Measurements from ENCODE around the gene NCOA3. TPM values are rescaled to one million over a fixed set of nuclear protein-coding genes. Genes with fewer than 3 reads are reported as not detected.

Gene NCOA3
- total RNA-seq, 2 donors from 2014 or later: 81.6 to 92.6 TPM

DNA sequence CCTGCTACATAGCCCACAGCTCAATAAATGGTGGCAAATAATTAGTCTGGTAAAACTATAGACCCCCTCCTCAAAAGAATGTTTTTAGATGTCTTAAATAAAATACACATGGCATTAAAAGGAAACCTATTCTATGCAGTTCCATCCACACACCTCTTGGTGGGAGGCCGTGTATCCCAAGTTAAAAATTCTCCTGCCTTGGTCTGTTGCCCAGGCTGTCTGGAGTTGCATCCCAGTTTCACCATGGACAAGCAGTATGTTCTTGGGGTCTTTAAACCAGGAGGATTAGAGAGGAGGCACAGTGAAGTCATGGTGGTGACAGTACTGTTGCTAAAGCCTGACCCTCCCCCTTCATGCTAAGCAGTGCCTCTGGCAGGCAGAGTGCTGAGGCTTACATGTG lies 188.0 kb downstream of the NCOA3 start:
- Mint-ChIP-seq H3K36me3 (peaks cover 0 to 9% of the 10 kb centered on the region in 2 donors), H3K27ac (no peak overlapping the region), H3K9me3 (peaks cover 0 to 8% of the 10 kb centered on the region in 2 donors)
- ATAC-seq (no peak), DNase-seq (ENCODE audit: low spot score in 2 of 2) (no peak)

DNA sequence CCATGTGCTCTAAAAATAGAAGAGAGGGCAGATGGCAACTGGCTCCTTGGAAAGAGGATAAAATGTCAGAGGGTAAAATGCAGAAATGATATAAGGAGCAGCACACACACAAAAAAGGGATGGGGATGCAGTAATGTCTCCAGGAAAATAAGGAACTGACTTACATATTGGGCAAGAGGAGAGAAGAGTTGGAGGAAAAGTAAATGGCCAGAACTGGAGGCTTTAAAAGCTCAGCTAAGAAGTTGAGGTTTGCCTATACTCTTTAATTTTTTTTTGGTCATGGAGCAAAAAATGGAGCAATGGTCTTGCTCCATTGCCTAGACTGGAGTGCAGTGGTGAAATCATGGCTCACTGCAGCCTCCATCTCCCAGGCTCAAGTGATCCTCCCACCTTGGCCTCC lies 189.9 kb downstream of the NCOA3 start:
- Mint-ChIP-seq H3K27ac (no peak overlapping the region), H3K36me3 (peaks cover 0 to 9% of the 10 kb centered on the region in 2 donors), H3K9me3 (peaks cover 0 to 8% of the 10 kb centered on the region in 2 donors)
- DNase-seq (ENCODE audit: low spot score in 2 of 2) (no peak), ATAC-seq (no peak)

- Mint-ChIP-seq H3K36me3 (peaks cover 0 to 9% of the 10 kb centered on the region in 2 donors), H3K27ac (no peak overlapping the region), H3K9me3 (peaks cover 0 to 8% of the 10 kb centered on the region in 2 donors)
- DNase-seq (ENCODE audit: low spot score in 2 of 2) (no peak), ATAC-seq (no peak)
Measured at GRCh38 chr20:47694021-47694818, 192.5 kb downstream of the NCOA3 start.

DNA sequence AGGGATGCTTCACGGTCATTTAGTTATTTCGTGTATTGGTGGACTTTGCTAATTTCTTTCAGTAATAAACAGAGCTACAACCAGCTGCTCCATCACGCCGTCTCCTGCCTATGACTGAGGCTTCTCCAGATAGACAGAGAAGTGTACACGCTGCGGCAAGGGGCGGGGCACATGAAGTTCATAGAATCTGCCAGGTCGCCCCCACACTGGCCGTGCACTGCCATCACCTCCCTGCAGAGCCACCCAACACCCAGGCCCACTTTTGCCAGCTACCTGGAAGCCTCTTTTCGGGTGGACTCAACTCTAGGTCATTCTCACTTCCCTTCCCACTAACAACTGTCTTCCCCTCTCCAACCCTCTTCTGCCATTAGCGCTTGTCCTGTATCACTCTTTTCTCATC lies 195.2 kb downstream of the NCOA3 start:
- no peaks in the 10 kb centered on the region for H3K9me3 Mint-ChIP-seq
- DNase-seq (ENCODE audit: low spot score in 2 of 2) (no peak), ATAC-seq (no peak)
- no peak overlapping the region for H3K27ac Mint-ChIP-seq
- peaks cover 0 to 4% of the 10 kb centered on the region in 2 donors for H3K36me3 Mint-ChIP-seq

GRCh38 chr20:47698142-47698541 lies 196.5 kb downstream of the NCOA3 start:
- Mint-ChIP-seq H3K9me3 (no peaks in the 10 kb centered on the region), H3K36me3 (no peaks in the 10 kb centered on the region), H3K27ac (no peak overlapping the region)
- DNase-seq (ENCODE audit: low spot score in 2 of 2) (no peak), ATAC-seq (no peak)

GRCh38 chr20:47699818-47700217 lies 198.1 kb downstream of the NCOA3 start:
- no peak overlapping the region for H3K27ac Mint-ChIP-seq
- DNase-seq (ENCODE audit: low spot score in 2 of 2) (no peak), ATAC-seq (no peak)
- no peaks in the 10 kb centered on the region for H3K9me3 Mint-ChIP-seq
- H3K36me3 Mint-ChIP-seq: no peaks in the 10 kb centered on the region

- no peaks in the 10 kb centered on the region for H3K9me3 Mint-ChIP-seq
Measured at GRCh38 chr20:47700327-47700726, 198.6 kb downstream of the NCOA3 start.

GRCh38 chr20:47701612-47702011 lies 199.9 kb downstream of the NCOA3 start:
- Mint-ChIP-seq H3K27ac (no peak overlapping the region), H3K36me3 (no peaks in the 10 kb centered on the region), H3K9me3 (no peaks in the 10 kb centered on the region)
- no peak for ATAC-seq
- DNase-seq (ENCODE audit: low spot score in 2 of 2): no peak

More at GRCh38 chr20:47700327-47700726, 198.6 kb downstream of the NCOA3 start:
- no peak overlapping the region for H3K27ac Mint-ChIP-seq
- H3K36me3 Mint-ChIP-seq: no peaks in the 10 kb centered on the region
- no peak for DNase-seq (ENCODE audit: low spot score in 2 of 2)
- ATAC-seq: no peak

DNA sequence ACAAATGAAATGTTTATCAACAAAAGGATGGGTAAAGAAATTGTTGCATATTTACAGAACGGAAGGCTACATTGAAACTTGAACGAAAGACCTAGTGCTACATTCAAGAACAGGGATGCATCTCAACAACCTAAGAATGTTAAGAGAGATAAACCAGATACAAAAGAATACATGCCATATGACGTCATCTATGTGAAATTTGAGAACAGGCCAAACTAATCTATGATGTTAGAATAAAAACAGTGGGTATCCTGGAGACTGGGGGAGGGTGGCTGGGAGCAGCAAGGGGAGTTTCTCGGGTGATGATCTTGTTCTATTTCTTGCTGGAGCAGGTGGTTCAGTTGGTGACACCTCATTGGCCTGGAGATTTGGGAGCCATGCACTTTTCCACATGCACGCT lies 202.1 kb downstream of the NCOA3 start:
- no peaks in the 10 kb centered on the region for H3K36me3 Mint-ChIP-seq
- ATAC-seq: no peak
- no peak overlapping the region for H3K27ac Mint-ChIP-seq
- DNase-seq (ENCODE audit: low spot score in 2 of 2): no peak
- no peaks in the 10 kb centered on the region for H3K9me3 Mint-ChIP-seq

DNA sequence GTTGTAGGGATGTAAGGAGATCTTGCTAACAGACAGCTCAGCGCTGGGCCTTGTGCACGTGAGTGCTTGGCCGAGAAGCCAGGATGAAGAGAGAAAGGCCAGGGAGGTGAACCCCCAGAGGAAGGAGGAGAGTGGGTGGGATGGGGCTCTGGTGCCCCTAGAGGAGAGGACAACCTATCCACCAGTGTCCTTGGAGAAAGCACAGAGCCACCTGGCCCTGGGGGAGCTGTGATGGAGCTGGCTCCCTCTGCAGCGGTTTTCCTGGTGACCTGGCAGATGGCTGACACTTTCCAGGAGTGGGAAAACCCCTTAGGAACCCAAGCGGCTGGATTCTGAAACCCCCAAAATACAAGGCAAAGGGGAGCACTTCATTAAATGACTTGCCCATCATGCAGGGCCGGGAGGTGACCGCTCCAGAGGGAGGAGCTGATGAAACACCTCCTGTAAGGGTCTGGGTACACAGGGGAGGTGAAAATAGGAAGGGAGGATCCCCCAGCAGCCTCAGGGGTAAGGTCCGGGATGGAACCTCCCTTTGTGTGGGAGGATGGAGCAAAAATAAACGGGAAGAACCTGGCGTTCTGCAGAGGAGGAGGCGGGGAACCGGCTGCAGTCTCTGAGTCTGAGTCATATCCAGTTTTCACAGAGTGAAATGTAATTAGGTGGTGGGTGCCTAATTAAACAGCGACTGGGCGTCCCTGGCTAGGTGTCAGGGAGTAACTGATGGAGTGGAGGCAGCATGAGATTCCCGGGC lies 203.2 kb downstream of the NCOA3 start:
- DNase-seq (ENCODE audit: low spot score in 2 of 2) (no peak), ATAC-seq (no peak)
- Mint-ChIP-seq H3K9me3 (no peaks in the 10 kb centered on the region), H3K27ac (peak overlapping the region in 1 of 2 donors; percentile 52), H3K36me3 (no peaks in the 10 kb centered on the region)

DNA sequence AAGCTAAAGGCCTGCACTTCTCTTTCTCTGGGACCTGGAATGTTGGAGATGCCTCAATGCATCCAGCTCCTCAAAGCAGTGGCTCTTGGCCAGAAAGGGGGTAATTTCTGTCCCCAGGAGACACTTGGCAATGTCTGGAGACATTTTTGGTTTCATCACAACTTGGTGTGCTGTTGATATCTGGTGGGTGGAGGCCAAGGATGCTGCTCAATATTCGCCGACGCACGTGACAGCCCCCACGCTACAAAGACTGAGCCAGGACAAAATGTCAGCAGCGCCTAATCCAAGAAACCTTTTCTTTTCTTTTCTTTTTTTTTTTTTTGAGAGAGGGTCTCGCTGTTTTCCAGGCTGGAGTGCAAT lies 203.8 kb downstream of the NCOA3 start:
- Mint-ChIP-seq H3K36me3 (no peaks in the 10 kb centered on the region), H3K9me3 (no peaks in the 10 kb centered on the region), H3K27ac (no peak overlapping the region)
- ATAC-seq (no peak), DNase-seq (ENCODE audit: low spot score in 2 of 2) (no peak)

GRCh38 chr20:47706345-47706744 lies 204.7 kb downstream of the NCOA3 start:
- no peak for ATAC-seq
- no peaks in the 10 kb centered on the region for H3K9me3 Mint-ChIP-seq
- no peak for DNase-seq (ENCODE audit: low spot score in 2 of 2)
- H3K36me3 Mint-ChIP-seq: no peaks in the 10 kb centered on the region
- H3K27ac Mint-ChIP-seq: no peak overlapping the region

Other genes starting within 250 kb of the NCOA3 start
- 10 to 100 TPM; 35.7 to 46.4 TPM for gene ZMYND8, start 145.2 kb upstream of the NCOA3 start, total RNA-seq

All from activated naive CD4-positive, alpha-beta T cell treated with anti-CD3 and anti-CD28 coated beads, Interleukin-2, amount 50 U/mL, for 72 hours (primary cell).